GM12874 (cell line): ENCODE results near the gene LRRC58.

Experiments used
- TF ChIP-seq, protein P1 (sequence below): IDR thresholded peaks from 2 replicates; pipeline ENCODE4 v1.5.1; 2011; ENCODE audit warnings: low read depth, mild to moderate bottlenecking, control low read depth, low read length, moderate library complexity; ENCODE audit not compliant: insufficient read depth

LRRC58 gene

DNA sequence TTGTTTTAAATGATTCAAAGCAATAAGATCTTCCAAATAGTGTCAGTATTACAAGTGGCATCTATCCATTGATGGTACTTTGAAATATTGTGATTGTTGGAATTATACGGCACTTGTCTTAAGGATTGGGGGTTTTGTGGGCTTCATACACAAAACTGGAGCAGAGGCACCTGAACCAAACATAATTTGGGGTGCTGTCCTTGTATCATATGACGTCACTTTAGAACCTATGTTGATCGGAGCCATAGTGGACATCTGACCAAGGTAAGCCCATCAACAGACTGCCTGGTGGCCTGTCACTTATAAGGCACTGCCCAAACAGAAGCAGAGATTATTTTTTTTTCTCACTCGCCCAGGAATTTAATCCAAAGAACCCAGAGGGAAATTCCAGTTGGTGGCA lies 2.9 kb upstream of the LRRC58 start:
- TF ChIP-seq, protein P1, sequence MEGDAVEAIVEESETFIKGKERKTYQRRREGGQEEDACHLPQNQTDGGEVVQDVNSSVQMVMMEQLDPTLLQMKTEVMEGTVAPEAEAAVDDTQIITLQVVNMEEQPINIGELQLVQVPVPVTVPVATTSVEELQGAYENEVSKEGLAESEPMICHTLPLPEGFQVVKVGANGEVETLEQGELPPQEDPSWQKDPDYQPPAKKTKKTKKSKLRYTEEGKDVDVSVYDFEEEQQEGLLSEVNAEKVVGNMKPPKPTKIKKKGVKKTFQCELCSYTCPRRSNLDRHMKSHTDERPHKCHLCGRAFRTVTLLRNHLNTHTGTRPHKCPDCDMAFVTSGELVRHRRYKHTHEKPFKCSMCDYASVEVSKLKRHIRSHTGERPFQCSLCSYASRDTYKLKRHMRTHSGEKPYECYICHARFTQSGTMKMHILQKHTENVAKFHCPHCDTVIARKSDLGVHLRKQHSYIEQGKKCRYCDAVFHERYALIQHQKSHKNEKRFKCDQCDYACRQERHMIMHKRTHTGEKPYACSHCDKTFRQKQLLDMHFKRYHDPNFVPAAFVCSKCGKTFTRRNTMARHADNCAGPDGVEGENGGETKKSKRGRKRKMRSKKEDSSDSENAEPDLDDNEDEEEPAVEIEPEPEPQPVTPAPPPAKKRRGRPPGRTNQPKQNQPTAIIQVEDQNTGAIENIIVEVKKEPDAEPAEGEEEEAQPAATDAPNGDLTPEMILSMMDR = no peak

DNA sequence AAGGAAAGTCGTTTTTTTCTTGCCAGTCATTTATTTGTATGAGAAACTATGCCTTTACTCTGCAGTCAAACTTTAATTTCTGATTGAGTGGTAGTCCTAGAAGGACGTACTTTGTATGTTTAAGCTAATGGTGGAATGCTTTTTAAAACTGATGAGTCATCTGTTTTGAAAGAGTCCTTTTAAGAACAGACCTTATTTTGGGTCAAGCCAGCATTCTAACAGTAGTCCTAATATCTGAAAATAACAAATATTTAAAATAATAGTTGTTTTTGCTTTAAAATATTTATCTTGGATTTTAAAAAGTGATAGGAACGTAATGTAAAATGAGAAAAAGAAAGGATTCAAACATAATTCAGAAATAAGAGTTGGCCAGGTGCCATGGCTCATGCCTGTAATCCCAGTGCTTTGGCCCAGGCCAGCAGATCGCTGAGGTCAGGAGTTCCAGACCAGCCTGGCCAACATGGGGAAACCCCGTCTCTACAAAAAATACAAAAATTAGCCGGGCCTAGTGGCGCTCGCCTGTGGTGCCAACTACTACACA lies 1.3 kb upstream of the LRRC58 start:
- TF ChIP-seq, protein P1 = no peak

DNA sequence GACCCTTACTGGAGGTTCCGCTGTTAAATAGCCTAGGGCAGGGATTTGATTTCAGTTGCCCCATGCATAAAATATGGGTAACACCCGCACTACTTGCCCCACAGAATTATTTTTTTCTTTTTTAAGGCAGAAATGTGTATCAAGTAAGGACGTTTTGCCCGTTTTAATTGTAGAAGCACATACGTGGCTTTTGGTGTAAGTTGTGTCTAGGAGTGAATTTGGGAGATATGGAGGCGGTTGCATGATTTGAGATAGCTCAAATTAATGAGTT lies 636 bp upstream of the LRRC58 start:
- TF ChIP-seq, protein P1 = no peak

DNA sequence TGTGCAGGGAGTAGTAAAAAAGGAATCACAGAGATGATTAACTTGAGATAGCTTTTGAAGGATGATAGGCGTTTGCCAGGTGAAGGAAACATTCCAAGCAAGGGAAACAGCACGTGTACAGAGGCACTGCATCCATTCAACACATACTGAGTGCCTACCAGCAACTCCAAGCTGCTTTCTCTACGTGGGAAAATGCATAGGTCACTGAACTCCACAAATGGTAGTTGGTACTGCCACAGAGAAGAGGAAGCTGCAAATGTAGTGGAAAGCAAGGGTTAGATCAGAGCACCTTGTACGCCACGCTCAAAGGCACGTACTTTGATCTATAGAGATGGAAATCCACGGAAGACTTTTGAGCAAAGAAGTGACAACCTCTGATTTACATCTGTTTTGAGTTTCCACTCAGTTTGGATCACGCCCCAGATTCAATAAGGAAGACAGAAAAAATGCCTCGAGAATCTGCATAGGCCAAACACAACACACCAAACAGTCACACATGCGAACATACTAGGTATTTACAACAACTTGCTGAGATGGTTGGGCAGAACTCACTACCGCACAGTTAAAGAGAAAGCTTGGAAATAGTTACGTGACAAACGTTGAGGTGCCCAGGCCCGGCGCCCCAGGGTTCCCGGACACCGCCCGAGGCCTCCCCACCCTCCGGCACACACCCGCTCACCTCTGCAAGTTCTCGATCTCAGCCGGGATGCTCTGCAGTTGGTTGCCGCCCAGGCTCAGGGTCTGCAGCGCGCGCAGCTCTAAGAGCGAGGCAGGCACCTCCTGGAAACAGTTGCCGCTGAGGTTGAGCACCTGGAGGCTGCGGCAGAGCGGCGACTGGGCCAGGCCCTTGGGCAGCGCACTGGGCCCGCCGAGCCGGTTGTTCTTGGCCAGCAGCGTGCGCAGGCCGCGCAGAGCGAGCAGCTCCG lies 826 bp downstream of the LRRC58 start:
- TF ChIP-seq, protein P1 = no peak

DNA sequence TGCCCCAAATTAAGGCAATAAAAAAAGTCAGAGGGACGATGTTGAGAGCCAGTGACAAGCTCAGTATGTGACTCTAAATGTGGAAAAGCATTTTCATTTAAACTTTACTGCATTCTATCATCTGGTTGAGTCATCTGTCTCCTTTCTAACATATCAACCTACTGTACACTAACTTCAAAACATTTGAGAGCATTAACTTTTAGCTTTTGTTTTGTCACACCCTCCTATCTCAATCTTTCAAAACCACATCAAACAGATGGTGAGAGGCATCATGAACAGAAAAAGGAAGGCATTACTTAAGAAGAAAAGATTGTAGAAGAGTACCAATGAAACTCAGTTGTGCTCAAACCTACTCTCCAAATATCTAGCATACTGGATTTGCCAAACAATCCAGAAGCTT lies 4.8 kb downstream of the LRRC58 start:
- TF ChIP-seq, protein P1 = no peak

DNA sequence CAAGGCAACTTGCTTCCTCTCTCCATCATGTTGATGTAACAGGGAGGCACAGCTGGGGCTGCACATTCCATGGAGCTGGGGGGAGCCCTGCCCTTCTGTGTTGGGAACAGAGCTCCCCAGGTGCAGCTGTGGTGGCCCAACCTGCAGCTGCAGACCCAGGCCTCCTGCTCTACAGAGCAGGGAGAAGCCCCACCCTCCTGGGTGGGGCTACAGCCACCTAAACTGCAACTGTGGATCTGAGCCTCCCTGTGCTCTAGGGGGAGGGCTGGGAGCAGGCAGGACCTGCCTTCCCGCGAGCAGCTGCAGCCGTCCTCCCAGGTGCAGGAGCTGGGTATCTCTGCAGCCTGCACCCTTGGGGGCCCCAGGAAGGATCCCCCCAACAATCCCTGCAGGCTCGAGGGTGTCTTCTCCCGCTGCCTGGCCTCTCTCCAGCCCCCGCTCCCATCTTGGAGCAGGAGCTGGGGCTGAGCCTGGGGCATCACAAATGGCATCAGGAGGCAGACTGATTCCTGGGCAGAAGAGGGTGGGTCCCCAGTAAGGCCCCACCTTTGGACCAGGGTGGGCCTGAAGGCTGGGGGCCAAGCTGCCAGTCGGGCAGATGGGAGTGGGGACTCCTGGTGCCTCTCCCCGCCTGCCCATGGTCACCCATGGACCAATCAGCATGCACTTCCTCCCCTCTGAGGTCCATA lies 7.4 kb downstream of the LRRC58 start:
- TF ChIP-seq, protein P1 = no peak

DNA sequence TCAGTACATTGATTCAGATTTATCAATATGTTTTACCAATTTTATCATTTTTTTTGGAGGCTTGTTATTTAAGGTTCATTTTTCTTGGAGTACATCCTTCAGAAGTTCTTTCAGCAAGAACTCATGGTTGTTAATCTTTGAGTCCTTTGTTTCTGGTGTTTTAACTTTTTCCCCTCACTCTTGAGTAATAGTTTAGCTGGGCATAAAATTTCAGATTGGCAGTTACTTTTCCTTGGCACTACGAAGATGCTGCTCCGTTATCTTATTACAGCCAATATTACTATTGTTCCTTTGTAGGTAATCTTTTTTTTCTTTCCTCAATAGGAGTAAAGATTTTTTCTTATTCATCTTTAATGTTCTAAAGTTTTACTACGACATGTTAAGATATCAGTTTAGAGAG lies 9.8 kb downstream of the LRRC58 start:
- TF ChIP-seq, protein P1 = no peak
